A549 (cell line): ENCODE results near the gene COL7A1. TPM values are rescaled to one million over a fixed set of nuclear protein-coding genes. Genes with fewer than 3 reads are reported as not detected.

Experiments used
- ATAC-seq, 2 experiments: fragments of 200-7000 bp in 1 of 2; fragments of >200 bp in 1 of 2; cut with Nextera tagmentation in 1 of 2; cut with Tn5 transposase in 1 of 2; 3 replicates each; pipeline versions ENCODE4 v1.8.0 to v1.9.1; 2018 to 2020; ENCODE audit warnings: mild to moderate bottlenecking in 1 of 2, moderate library complexity in 1 of 2
- CTCF ChIA-PET: fragments of 300-600 bp; sonication (Branson Sonifier 250); formaldehyde crosslinking; extraction: SDS; loops from one replicate; lab custom pipeline; 2021; ENCODE audit warnings: antibody characterized with exemption, inconsistent platforms; lab: Yijun Ruan, JAX
- POLR2A ChIA-PET: fragments of 350-600 bp; formaldehyde crosslinking; extraction: SDS; loops from one replicate; lab custom pipeline; 2021; ENCODE audit warnings: antibody characterized with exemption, inconsistent platforms; lab: Yijun Ruan, JAX
- DNase-seq, 2 experiments: peaks; one replicate each; pipeline versions ENCODE4 v3.0.0 to v3.0.0-alpha.2; 2011 to 2016; ENCODE audit warnings: low read depth in 1 of 2, low spot score in 1 of 2
- FAIRE-seq: peaks from 2 replicates; lab custom pipeline; 2011; peaks lifted over from hg19 to GRCh38; lab: Jason Lieb, UNC
- H3K27ac ChIP-seq, 2 experiments: fragments of >200 bp; sonication (Bioruptor Twin); formaldehyde crosslinking; 3 replicates each; pipeline ENCODE4 v1.5.1; 2016 to 2017
- H3K4me1 ChIP-seq: fragments of >200 bp; sonication (Bioruptor Twin); formaldehyde crosslinking; 3 replicates; pipeline ENCODE4 v1.6.1; 2016
- H3K4me2 ChIP-seq: fragments of >200 bp; sonication (Bioruptor Twin); formaldehyde crosslinking; 3 replicates; pipeline ENCODE4 v1.6.1; 2016
- H3K4me3 ChIP-seq: fragments of >200 bp; sonication (Bioruptor Twin); formaldehyde crosslinking; 3 replicates; pipeline ENCODE4 v1.5.1; 2016
- H3K9me3 ChIP-seq: fragments of >200 bp; sonication (Bioruptor Twin); formaldehyde crosslinking; 3 replicates; pipeline ENCODE4 v1.6.1; 2016
- FOSL2 ChIP-seq, 2 experiments: fragments of 450-650 bp in 1 of 2; fragments of >200 bp in 1 of 2; sonication (Bioruptor Twin) in 1 of 2; formaldehyde crosslinking; IDR thresholded peaks; 2 replicates each; pipeline versions ENCODE4 v1.5.0 to v1.6.1; 2016 to 2020; ENCODE audit warnings: mild to moderate bottlenecking in 1 of 2, moderate library complexity in 1 of 2
- HOXB5 ChIP-seq: fragments of 250-450 bp; sonication (Bioruptor Pico); IDR thresholded peaks from 2 replicates; pipeline ENCODE4 v1.5.0; 2020; ENCODE audit warnings: mild to moderate bottlenecking, moderate library complexity
- KDM1A ChIP-seq: fragments of 200-600 bp; sonication (generic); IDR thresholded peaks from 2 replicates; pipeline ENCODE4 v1.6.1; 2016; ENCODE audit warnings: low read depth, mild to moderate bottlenecking
- MAFK ChIP-seq: fragments of 450-650 bp; IDR thresholded peaks from 2 replicates; pipeline ENCODE4 v1.6.1; 2014; ENCODE audit not compliant: partially characterized antibody
- NPAS2 ChIP-seq: fragments of 250-450 bp; sonication (Bioruptor Pico); IDR thresholded peaks from 2 replicates; pipeline ENCODE4 v1.8.0; 2022; ENCODE audit warnings: mild to moderate bottlenecking, moderate library complexity, borderline replicate concordance
- POLR2AphosphoS2 ChIP-seq: conservative IDR thresholded peaks from 2 replicates; pipeline ENCODE4 v1.6.1; 2012; ENCODE audit warnings: low read length, improper control_type of control experiment, inconsistent platforms
- RCOR1 ChIP-seq: fragments of 150-350 bp; IDR thresholded peaks from 2 replicates; pipeline ENCODE4 v1.6.1; 2014; ENCODE audit warnings: antibody characterized with exemption, low read length, low read depth
- SMC3 ChIP-seq: fragments of >200 bp; sonication (Bioruptor Twin); formaldehyde crosslinking; IDR thresholded peaks from 3 replicates; pipeline ENCODE4 v1.6.1; 2018; ENCODE audit warnings: inconsistent platforms
- ZNF302 ChIP-seq: fragments of 250-450 bp; sonication (Bioruptor Pico); IDR thresholded peaks from 2 replicates; pipeline ENCODE4 v1.9.0; 2021; ENCODE audit warnings: inconsistent platforms, mild to moderate bottlenecking, moderate library complexity
- WGBS: methylation state at CpG from one replicate; pipeline ENCODE4 v1.1.6; 2017; ENCODE audit errors: missing lambda C conversion rate; 5-methylcytosine and 5-hydroxymethylcytosine counted together
- polyA plus RNA-seq, 4 experiments: library from polyadenylated mRNA; depleted of rRNA in 3 of 4; stranded (reverse); fragments of >200 nt; fragmentation: RNase III in 1 of 4; extraction: RNeasy Plus Mini Kit Qiagen cat#74134 plus additional on column Dnase treatment in 1 of 4; gene quantifications; 2 replicates in 3 of 4; 3 replicates in 1 of 4; pipeline ENCODE4 v1.2.3, GENCODE V29; 2011 to 2017
- TF ChIP-seq, protein P1 (sequence below): fragments of 250-450 bp; sonication (Bioruptor Pico); IDR thresholded peaks from 2 replicates; pipeline ENCODE4 v1.5.0; 2020; ENCODE audit warnings: low read depth, mild to moderate bottlenecking, moderate library complexity
- TF ChIP-seq, protein P2 (sequence below): fragments of 200-600 bp; sonication (generic); IDR thresholded peaks from 2 replicates; pipeline ENCODE4 v1.6.1; 2016; ENCODE audit warnings: antibody characterized with exemption, mild to moderate bottlenecking, moderate library complexity

The COL7A1 gene
- polyA plus RNA-seq, 2 of the 4 experiments (the other 2 are of a cell fraction) = 36.5 to 240 TPM

DNA sequence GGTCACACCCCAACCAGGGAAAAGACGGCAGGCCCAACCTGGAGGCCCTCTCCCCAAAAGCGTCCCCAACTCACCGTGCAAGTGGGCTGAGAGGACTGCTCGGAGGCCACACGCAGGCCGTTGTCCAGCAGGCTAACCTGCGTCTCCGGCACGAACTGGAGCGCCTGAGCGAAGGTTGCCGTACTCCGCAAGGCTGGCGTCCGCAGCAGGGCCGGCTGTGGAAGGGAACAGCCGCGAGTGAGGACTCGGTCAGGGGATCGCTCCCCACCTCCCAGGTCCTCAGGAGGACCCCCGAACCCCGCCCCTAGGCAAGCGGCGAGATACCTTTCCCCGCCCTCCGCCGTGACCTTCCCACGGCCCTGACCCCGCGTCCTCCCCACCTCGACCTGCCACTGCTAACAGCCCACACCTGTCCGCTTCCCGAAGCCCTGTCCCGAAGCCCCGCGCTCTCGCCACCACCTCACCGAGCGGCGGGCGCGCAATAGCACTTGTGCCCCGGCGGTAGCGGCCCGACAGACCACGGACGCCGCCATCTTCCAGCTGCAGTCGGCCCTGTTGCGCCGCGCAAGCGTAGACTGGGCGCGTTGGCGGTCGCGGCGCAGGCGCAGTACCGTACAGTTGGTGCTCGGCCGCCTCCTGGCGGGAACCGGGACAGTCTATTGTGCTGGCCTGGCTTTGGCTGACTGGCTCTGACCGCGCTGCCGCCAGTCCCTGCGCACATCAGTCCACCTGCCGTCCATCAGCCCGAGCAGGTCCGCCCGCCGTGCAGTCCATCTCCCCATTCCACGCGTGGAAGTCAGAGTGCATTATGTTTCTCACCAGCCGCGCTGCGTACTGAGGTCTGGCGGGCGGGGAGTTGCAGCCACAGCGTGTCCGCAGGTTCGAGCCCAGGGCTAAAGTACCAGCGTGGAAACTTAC is 14.2 kb upstream of the COL7A1 start, which contains the start of gene UQCRC1 (continued):
- no peak for TF ChIP-seq NPAS2 (CRISPR knock-in tag)
- TF ChIP-seq, protein P1, sequence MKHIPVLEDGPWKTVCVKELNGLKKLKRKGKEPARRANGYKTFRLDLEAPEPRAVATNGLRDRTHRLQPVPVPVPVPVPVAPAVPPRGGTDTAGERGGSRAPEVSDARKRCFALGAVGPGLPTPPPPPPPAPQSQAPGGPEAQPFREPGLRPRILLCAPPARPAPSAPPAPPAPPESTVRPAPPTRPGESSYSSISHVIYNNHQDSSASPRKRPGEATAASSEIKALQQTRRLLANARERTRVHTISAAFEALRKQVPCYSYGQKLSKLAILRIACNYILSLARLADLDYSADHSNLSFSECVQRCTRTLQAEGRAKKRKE (CRISPR knock-in tag) = no peak
- TF ChIP-seq HOXB5 (CRISPR knock-in tag) = no peak
- peak; percentile 69 for TF ChIP-seq SMC3
- no peak for TF ChIP-seq POLR2AphosphoS2

DNA sequence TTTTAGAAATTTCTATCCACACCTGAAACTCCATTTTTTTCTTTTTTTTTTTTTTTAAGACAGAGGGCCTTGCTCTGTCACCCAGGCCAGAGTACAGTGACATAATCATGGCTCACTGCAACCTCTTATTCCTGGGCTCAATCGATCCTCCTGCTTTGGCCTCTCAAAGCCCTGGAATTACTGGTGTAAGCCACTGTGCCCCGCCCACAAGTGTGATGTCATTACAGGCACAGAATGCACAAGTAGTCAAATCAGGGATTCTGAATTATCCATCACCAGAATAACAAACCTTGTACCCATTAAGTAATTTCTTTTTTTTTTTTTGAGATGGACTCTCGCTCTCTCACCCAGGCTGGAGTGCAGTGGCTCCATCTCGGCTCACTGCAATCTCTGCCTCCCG is 12.4 kb upstream of the COL7A1 start:
- 91% methylated on average over 5 of the region's 5 CpGs for WGBS
- ChIA-PET POLR2A (no interaction called here), CTCF (no interaction called here)

GRCh38 chr3:48601622-48601994 is 6.5 kb upstream of the COL7A1 start:
- FAIRE-seq = no peak
- Histone ChIP-seq H3K9me3 (no peaks in the 10 kb centered on the region), H3K4me3 (no peak overlapping the region), H3K4me2 (no peak overlapping the region), H3K4me1 (peaks cover 35% of the 10 kb centered on the region), H3K27ac (no peak overlapping the region)
- no peak for ATAC-seq
- CTCF ChIA-PET = interaction anchor here (1.0 to 1.4 kb wide), 3 partner anchors 8 to 43 kb away, joined by 3 read pairs; partner anchors contain the start of genes SLC26A6 and UQCRC1
- POLR2A ChIA-PET = no interaction called here
- 84% methylated on average over 2 of the region's 2 CpGs for WGBS
- no peak for DNase-seq
- no peak for TF ChIP-seq ZNF302 (CRISPR knock-in tag)
- no peak for TF ChIP-seq HOXB5 (CRISPR knock-in tag)
- no peak for TF ChIP-seq FOSL2 (IDR thresholded peaks at IDR 0.05)
- TF ChIP-seq FOSL2 (CRISPR knock-in tag; IDR thresholded peaks at IDR 0.05) = no peak

More for the DNA sequence above, 12.4 kb upstream of the COL7A1 start:
- FAIRE-seq (no peak), ATAC-seq (no peak), DNase-seq (no peak)
- Histone ChIP-seq H3K9me3 (no peaks in the 10 kb centered on the region), H3K4me1 (peaks cover 12% of the 10 kb centered on the region; the same call in 2 of the 3 replicates), H3K4me2 (peak overlapping the region; percentile 95; the same call in 2 of the 3 replicates), H3K27ac (no peak overlapping the region), H3K4me3 (no peak overlapping the region)
- TF ChIP-seq KDM1A (no peak), RCOR1 (no peak), MAFK (no peak)
- TF ChIP-seq, protein P1 (CRISPR knock-in tag) = no peak
- TF ChIP-seq, protein P2, sequence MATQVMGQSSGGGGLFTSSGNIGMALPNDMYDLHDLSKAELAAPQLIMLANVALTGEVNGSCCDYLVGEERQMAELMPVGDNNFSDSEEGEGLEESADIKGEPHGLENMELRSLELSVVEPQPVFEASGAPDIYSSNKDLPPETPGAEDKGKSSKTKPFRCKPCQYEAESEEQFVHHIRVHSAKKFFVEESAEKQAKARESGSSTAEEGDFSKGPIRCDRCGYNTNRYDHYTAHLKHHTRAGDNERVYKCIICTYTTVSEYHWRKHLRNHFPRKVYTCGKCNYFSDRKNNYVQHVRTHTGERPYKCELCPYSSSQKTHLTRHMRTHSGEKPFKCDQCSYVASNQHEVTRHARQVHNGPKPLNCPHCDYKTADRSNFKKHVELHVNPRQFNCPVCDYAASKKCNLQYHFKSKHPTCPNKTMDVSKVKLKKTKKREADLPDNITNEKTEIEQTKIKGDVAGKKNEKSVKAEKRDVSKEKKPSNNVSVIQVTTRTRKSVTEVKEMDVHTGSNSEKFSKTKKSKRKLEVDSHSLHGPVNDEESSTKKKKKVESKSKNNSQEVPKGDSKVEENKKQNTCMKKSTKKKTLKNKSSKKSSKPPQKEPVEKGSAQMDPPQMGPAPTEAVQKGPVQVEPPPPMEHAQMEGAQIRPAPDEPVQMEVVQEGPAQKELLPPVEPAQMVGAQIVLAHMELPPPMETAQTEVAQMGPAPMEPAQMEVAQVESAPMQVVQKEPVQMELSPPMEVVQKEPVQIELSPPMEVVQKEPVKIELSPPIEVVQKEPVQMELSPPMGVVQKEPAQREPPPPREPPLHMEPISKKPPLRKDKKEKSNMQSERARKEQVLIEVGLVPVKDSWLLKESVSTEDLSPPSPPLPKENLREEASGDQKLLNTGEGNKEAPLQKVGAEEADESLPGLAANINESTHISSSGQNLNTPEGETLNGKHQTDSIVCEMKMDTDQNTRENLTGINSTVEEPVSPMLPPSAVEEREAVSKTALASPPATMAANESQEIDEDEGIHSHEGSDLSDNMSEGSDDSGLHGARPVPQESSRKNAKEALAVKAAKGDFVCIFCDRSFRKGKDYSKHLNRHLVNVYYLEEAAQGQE = no peak
